ENCODE results near the gene ZWILCH. TPM values are rescaled to one million over a fixed set of nuclear protein-coding genes. Genes with fewer than 3 reads are reported as not detected.

Gene ZWILCH
- total and polyA plus RNA-seq, 2 of the 4 experiments (the other 2 are of a cell fraction) = 10.5 to 22.2 TPM

DNA sequence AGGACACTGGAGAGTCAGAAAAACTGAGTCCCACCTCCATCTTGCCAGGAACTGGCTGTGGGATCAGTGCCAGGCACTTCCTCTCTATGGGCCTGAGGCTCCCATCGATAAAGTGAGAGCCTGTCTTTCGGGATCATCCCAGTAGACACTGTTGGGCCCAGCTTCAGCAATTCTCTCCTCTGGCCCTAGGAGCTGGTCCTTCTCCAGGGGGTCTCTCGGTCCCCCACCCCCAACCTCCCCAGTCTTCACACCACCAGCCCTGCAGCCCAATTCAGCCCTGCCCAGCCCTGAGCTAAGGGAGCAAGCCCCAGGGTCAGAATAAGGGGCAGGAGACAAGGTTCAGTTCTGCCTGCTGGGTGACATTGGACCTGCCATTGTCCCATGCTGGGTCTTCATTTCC lies 65.2 kb downstream of the ZWILCH start:
- no peak for DNase-seq
- no peak for TF ChIP-seq SMC3 (IDR thresholded peaks at IDR 0.05; ENCODE audit: low read depth, low read length)
- no peak for TF ChIP-seq RAD21 (IDR thresholded peaks at IDR 0.05; ENCODE audit: low read length)
- TF ChIP-seq RFX5 (IDR thresholded peaks at IDR 0.05; ENCODE audit: low read depth, low read length) = no peak
- TF ChIP-seq BHLHE40 (IDR thresholded peaks at IDR 0.05; ENCODE audit: low read depth, low read length) = no peak
- no peak for TF ChIP-seq CHD1 (IDR thresholded peaks at IDR 0.05; ENCODE audit: low read depth, low read length)
- H2BK15ac ChIP-seq (ENCODE audit: low read depth, low read length) = no peak overlapping the region
- peaks cover 12% of the 10 kb centered on the region for H3K9me1 ChIP-seq (ENCODE audit: insufficient read depth, low read length)
- no peaks in the 10 kb centered on the region for H3K9me3 ChIP-seq (ENCODE audit: control insufficient read depth, insufficient read depth, low read length)
- H3K14ac ChIP-seq (replicated peaks; ENCODE audit: low read depth, low read length) = no peak overlapping the region
- H3K79me1 ChIP-seq (ENCODE audit: low read depth in 1 of 2, low read length in 2 of 2) = peaks cover 0 to 3% of the 10 kb centered on the region in 2 experiments; a peak in 1 of 4 replicates
- H2AFZ ChIP-seq (replicated peaks; ENCODE audit: low read length, poor library complexity) = no peak overlapping the region
- no peak overlapping the region for H3K18ac ChIP-seq (ENCODE audit: low read depth, low read length)
- CTCF ChIA-PET = no interaction called here
- no peak overlapping the region for H4K5ac ChIP-seq (ENCODE audit: low read depth, low read length)
- no peak overlapping the region for H2BK20ac ChIP-seq (ENCODE audit: low read depth, low read length)
- WGBS, 2 experiments (ENCODE audit: extremely low coverage in 2 of 2, insufficient read length in 1 of 2) = 74% methylated on average over 3 of the region's 3 CpGs; no CpG with 5 or more reads in 1 of the 2 experiments
- H2AK5ac ChIP-seq (ENCODE audit: low read depth, low read length) = peak overlapping the region; percentile 37; the same call in 1 of the 2 replicates
- no peak overlapping the region for H3K4ac ChIP-seq (ENCODE audit: low read depth, low read length)
- BruUV-seq (replicated peaks) = no TSS peak
- no peak overlapping the region for H4K91ac ChIP-seq (ENCODE audit: insufficient read depth, low read depth, low read length)
- no peak overlapping the region for H2BK120ac ChIP-seq (ENCODE audit: low read depth, low read length)
- H3K27ac ChIP-seq (ENCODE audit: insufficient read depth, low read length) = no peak overlapping the region
- H2AK9ac ChIP-seq (replicated peaks; ENCODE audit: low read depth, low read length, poor library complexity) = no peak overlapping the region
- no peak overlapping the region for H4K8ac ChIP-seq (ENCODE audit: low read depth in 2 of 2, low read length in 2 of 2)
- H3K36me3 ChIP-seq (ENCODE audit: control insufficient read depth, insufficient read depth, low read length) = no peaks in the 10 kb centered on the region
- no peak overlapping the region for H3K9ac ChIP-seq (ENCODE audit: low read depth, low read length)
- no peak overlapping the region for H3K4me2 ChIP-seq (ENCODE audit: low read depth, low read length)
- H3K4me3 ChIP-seq (ENCODE audit: insufficient read depth, low read depth, low read length) = no peak overlapping the region
- in situ Hi-C loops (cut with MboI; ENCODE audit: low sequenced_read_pairs) = no loop called here
- intact Hi-C loops (cut with micrococcal nuclease) = no loop called here
- H3K23ac ChIP-seq (ENCODE audit: low read depth, low read length) = no peak overlapping the region
- dilution Hi-C loops (cut with HindIII; ENCODE audit: low sequenced_read_pairs, unreplicated experiment) = no loop called here
- H3K4me1 ChIP-seq (ENCODE audit: control insufficient read depth, insufficient read depth, low read length) = peaks cover 20% of the 10 kb centered on the region
- POLR2A ChIA-PET (ENCODE audit: unreplicated experiment) = no interaction called here
- no peaks in the 10 kb centered on the region for H3K27me3 ChIP-seq (ENCODE audit: control insufficient read depth, insufficient read depth, low read length)
- H3K56ac ChIP-seq (ENCODE audit: extremely low read depth, insufficient read depth, low read length) = no peak overlapping the region
- no peak overlapping the region for H2BK5ac ChIP-seq (ENCODE audit: low read depth, low read length, poor library complexity, severe bottlenecking)
- ATAC-seq (ENCODE audit: low read depth) = no peak
- H4K20me1 ChIP-seq (ENCODE audit: insufficient read depth, low read length) = no peaks in the 10 kb centered on the region; the same call in 1 of the 2 replicates
